GM12864 (cell line): ENCODE measurements around the gene GAREM2.

Experiments
- DNase-seq: peaks from one replicate; pipeline ENCODE4 v3.0.0-alpha.2; 2011; ENCODE audit warnings: low read depth
- H3K4me3 ChIP-seq: 2 replicates; pipeline ENCODE4 v1.5.1; 2011; ENCODE audit warnings: mild to moderate bottlenecking, low read depth, low read length, control low read depth
- CTCF ChIP-seq: IDR thresholded peaks from 2 replicates; pipeline ENCODE4 v1.5.1; 2011; ENCODE audit warnings: low read depth, mild to moderate bottlenecking, moderate library complexity, low read length, control low read depth, inconsistent platforms; ENCODE audit errors: missing control alignments

GAREM2 gene

GRCh38 chr2:26224095-26224494 is 51.2 kb downstream of the GAREM2 start:
- DNase-seq: no peak
- no peak for TF ChIP-seq CTCF

GRCh38 chr2:26229595-26229994 is 56.7 kb downstream of the GAREM2 start:
- H3K4me3 ChIP-seq: no peak overlapping the region
- no peak for DNase-seq
- no peak for TF ChIP-seq CTCF

More at GRCh38 chr2:26224095-26224494, 51.2 kb downstream of the GAREM2 start:
- no peak overlapping the region for H3K4me3 ChIP-seq

GRCh38 chr2:26230806-26231205 is 57.9 kb downstream of the GAREM2 start:
- no peak for DNase-seq
- no peak for TF ChIP-seq CTCF
- no peak overlapping the region for H3K4me3 ChIP-seq

GRCh38 chr2:26235089-26235488 is 62.2 kb downstream of the GAREM2 start:
- no peak for DNase-seq
- H3K4me3 ChIP-seq: no peak overlapping the region
- no peak for TF ChIP-seq CTCF

- no peak for TF ChIP-seq CTCF
- no peak for DNase-seq
- no peak overlapping the region for H3K4me3 ChIP-seq
These were observed 65.0 kb downstream of the GAREM2 start for GRCh38 chr2:26237868-26238267.

GRCh38 chr2:26238311-26238958 is 65.5 kb downstream of the GAREM2 start:
- no peak for TF ChIP-seq CTCF
- DNase-seq: no peak
- H3K4me3 ChIP-seq: no peak overlapping the region
